ENCODE data around the gene SORBS1.

Gene SORBS1

DNA sequence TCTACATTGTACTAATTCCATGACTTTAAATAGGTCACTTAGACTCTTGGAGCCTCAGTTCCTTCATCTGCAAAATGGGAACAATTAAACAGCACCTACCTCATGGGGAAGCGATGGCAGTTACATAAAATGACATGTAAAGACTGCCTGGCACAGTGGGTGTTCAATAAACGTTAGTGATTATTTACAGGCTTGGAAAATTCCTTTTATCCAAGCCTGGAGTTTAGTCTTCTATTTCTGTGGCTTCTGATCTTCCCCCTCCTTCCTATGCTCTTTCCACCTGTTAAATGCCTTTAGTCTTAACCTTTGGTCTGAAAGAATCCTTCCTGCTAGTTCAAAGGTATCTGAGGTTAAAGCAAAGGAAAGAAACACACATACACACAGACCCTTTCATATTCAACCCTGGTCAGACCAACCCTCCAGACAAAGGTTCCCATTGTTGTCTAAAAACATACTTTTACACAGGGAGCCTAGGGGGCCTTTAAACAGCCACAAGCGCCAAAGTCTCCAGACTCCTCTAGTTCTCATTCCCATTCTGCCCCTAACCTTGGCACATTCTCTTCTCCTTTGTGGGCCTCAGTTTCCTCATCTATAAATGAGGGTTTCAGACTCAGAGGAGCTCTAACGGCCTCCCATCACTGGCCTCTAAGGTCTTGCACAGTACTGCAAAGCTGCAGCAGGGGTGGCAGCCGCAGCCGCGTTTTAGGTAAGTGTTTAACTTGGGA lies 21.4 kb downstream of the SORBS1 start:
- no peak for DNase-seq (ENCODE audit: low read depth)

DNA sequence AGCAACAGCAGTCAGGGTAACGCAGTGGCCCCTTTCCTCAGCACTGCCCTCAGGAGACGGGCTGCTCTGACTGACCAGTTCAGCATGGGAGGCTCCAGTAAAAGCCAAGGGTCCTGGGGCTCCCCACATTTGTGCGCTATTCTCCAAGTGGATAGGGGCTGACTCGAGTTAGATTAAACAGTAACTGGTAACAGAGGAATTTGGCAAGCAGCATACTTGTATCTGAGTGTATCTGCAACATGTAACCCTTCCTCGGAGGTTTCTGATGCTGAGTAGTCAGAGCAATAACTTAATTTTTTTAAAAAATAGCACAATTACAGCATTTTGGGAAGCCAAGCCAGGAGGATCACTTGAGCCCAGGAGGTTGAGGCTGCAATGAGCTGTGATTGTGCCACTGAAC lies 22.8 kb downstream of the SORBS1 start:
- no peak for DNase-seq (ENCODE audit: low read depth)

DNA sequence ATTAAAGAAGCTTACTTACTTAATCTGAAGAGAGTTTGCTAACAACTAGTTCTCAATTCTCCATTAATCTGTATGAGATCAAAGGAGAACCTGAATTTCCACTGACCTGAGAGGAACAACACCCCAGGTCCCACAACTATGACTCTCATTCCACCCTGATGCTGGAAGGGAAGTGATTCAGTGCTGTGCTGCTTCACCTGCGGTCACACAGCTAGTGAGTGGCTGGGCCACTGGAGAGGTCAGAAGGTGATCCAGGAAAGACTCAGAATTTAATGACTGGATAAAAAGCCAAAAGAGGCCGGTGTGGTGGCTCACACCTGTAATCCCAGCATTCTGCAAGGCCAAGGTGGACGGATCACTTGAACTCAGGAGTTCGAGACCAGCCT lies 23.6 kb downstream of the SORBS1 start:
- DNase-seq (ENCODE audit: low read depth), result no peak

DNA sequence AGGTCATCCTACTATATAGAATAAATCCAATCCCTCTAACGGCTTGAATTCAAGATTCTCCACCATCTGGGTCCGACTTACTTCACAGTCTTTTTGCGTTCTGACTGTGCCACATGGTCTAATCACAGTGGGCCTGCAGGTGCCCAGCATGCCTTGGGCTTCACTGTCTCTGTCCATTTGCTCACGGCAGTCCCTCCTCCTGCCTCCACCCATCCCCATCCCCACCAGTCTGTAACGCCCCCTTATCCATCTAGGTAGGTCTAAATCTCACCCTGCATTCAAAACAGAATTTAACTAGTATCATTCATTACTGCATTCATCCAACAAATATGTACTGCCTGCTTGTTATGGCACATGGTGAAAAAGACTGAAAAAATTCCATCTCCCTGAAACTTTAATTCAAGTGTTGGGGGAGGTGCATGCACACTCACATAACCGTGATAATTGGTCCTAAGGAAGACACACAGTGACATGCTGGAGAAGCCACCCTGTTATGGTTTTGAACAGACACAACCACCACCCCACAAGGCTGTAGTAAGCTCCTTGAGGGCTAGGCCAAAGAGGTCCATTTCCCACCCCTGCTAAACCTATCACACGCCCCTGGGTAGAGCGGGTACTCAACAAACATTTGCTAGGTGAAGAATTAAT lies 24.2 kb downstream of the SORBS1 start:
- peak; percentile 41 for DNase-seq (ENCODE audit: low read depth)

DNA sequence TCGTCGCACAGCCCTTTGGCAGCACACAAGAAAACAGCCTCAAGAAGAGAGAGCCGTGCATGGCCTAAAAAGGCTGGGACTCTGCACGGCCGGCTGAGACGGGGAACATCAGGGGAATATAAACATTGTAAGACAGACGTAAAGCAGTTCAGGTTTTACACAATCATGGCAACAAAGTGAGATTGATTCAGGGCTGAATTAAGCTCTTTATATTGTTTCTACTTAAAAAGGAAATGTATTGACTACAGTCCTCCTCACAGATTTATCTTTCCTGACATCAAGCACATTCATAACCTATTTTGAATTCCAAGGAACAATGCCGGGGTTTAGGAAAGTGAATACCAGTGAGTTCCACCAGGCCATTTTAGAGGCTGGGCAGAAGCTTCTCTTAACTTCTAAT lies 25.2 kb downstream of the SORBS1 start:
- peak; percentile 57 for DNase-seq (ENCODE audit: low read depth)

DNA sequence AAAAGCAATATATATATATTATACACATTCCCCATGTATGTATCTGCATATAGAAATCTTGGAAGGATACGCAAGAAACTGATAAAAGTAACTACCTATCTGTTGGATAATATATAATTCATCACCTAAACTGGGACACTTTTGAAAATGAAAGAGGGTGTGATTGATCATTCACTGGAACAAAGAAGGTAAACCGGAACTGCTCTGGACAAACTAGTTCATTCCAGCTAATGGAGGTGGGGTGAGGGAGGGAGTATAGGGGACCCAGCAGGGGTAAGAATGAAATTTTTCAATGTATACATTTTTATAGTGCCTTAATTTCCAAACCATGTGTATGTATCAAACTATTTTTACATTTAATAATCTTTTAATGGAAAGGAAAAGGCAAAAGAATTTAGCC lies 25.6 kb downstream of the SORBS1 start:
- DNase-seq (ENCODE audit: low read depth), result no peak

DNA sequence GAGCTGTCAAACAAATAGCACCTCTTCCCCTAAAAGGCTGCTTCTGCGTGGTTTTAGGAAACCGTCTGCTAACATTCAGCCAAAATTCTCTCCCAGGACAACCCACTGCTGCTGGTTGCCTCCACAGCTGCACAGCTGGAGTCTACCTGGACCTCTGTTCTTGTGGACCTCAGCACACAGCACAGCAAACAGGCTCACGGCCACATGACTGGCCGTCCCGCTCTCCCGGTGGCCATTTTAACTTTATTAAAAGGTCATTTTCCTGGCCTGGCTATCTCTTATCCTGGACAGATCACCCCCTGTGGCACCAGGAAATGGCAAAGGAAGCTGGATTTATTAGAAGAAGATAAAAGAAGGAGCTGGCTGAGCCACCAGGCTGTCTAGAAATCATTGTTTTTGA lies 27.6 kb downstream of the SORBS1 start:
- no peak for DNase-seq (ENCODE audit: low read depth)

DNA sequence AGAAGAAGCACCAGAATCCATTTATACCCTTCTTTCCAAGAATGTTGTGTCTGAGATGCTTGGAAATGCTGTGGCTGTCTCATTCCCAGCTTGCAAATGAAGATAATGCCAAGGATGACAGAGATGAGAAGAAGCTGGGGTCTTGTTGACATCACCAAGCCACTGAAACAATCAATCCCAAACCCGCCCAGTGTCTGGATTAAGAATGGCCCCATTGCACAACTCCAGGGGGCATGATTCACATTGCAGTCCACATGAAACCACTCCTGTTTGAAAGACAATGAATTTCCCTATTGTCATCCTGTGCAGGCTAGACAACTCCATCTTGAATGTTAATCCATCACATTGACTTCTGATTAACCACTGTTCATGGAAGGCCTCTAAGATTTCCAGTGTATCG lies 28.6 kb downstream of the SORBS1 start:
- DNase-seq (ENCODE audit: low read depth), result no peak

DNA sequence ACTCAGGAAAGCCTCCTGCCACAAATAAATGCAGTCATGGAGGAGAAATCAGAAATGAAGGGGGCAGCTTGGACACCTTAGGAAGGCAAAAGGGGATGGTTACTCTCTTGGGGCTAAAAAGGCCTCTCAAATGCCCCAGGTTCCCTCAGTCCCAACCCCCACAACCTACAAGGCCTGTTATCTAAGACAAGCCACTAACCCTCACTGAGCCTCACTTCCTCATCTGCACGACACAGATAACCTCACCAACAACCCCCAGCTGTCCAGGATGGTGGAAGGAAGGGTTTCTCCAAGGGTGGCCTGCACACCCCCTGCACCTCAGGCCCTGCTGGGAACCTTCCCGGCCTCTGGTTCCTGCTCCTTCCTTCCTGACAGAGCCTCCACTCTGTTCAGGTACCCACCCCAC lies 29.2 kb downstream of the SORBS1 start:
- DNase-seq (ENCODE audit: low read depth), result no peak

DNA sequence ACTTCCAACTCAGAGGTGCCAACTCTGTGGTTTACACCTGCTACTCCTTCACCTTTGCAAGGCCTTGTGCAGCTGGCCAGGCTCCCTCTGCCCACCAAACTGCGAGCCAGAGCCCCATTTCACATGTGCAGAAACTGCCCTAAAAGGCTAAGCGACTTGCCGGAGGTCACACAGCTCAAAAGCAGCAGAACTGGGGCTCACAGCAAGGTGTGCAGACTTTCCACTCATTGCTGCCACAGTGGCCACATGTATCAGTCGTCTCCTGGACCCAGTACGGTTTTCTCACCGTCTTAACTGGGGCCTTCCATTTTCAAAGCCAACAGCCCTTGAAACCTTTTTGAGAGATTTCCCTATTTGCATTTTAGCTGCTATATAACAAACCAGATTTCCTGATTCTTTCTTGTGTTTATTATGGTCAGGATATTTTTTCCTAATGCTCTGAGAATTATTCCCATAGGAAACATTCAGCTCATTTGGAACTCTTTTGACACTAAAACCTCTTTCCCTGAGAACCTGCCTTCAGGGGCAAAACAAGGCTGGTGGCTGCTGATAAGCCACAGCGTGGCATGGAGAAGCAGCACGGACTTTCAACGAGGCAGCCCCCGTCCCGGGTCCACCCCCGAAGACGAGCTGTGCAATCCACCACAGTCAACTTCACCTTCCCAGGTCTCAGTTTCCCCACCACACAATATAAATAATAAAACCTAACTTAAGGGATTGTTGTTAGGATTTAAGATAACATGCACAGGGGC lies 29.9 kb downstream of the SORBS1 start:
- DNase-seq (ENCODE audit: low read depth), result no peak

DNA sequence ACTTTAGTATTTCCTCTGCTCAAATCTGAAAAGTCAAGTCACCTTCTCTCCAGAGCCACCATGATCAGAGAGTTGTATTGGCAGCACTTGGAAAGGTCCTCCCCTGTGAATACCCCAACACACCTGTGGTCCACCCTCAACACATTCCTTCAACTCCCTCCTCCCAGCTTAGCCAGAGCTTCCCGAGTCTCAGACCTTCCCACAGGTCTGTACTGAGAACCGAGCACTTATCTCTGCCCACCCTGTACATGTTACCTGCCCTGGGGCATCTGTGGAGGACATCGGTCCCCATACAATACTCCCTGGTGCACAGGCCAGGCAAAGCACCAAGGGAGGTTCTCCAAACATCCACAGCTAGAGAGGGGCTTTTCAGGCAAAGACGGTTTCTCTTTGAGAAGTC lies 30.6 kb downstream of the SORBS1 start:
- no peak for DNase-seq (ENCODE audit: low read depth)

DNA sequence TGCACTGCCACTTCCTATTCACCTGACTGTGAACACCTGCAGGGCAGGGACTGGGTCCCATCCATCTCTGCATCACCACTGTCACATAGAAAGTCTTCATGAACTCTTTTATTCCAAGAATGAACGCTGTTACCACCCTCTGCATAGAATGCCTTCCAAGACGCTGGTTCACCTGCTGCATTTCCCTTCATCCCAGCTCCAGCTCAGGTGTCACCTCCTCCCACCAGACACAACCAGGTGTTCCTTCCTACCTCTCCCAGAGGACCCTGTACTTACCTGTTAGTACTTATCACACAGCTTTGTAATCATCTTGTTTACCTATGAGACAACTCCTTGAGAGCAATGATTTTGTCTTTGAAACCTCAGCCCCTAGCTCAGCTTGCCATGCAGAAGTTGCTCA lies 31.1 kb downstream of the SORBS1 start:
- DNase-seq (ENCODE audit: low read depth), result no peak

DNA sequence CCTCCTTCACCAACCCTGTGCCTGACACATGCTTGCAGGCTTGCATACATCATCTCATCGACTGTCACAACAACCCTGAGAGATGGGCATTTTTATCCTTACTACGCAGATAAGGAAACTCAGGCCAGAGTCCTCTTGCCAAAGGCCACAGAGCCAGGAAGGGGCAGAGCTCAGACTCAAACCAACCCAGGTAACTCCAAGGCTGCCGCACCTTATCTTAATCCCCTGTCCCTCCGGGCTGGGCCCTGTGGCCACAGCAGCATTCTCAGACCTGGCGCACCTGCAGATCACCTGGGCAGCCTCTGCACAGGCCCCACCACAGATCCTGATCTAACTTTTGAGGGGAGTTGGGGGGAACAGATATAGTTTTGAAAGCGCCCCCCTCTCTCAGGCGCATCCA lies 35.1 kb downstream of the SORBS1 start:
- DNase-seq (ENCODE audit: low read depth), result no peak

DNA sequence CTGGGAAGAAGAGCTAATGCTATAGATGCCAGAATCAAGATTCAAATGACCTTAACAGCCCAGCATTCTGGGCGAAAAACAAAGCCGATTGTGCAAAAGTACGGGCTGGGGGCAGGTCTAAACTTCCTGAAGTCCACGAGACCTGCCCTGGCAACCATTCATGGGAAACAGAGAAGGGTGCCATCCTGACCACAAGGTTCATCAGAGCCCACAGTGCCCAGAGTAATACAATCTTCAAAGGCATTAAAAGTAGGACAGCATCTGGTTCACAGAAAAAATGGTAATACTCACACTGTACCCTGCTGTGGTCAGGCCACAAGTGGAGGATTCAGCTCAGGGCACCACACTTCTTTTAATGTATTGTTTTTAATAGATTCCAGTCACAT lies 36.1 kb downstream of the SORBS1 start:
- DNase-seq (ENCODE audit: low read depth), result no peak

DNA sequence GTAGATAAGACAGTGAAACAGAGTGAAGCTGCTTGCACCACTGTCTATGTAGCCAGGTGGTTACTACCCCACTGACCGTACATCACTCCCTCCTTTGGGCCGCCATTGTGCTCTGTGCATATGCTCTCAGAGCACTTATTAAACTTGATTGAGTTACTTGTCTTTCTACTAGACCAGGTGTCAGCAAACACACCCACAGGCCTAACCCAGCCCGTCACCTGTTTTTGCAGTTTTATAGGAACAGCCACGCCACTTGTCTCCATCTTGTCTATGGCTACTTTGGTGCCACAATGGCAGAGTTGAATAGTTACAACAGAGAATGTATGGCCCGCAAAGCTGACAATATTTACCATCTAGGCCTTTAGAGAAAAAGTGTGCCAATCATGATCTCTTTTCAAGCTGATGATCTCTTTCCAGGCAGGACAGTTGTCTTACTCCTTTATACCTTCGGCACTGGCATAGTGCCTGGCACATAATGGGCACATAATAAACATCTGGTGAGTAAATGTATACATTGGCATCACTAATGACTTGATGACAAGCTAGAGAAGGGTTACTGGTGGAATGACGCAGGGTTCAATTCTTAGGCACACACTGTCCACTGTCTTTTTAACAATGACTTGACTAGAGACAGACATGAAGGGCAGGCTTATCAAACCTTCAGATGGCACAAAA lies 36.7 kb downstream of the SORBS1 start:
- no peak for DNase-seq (ENCODE audit: low read depth)

DNA sequence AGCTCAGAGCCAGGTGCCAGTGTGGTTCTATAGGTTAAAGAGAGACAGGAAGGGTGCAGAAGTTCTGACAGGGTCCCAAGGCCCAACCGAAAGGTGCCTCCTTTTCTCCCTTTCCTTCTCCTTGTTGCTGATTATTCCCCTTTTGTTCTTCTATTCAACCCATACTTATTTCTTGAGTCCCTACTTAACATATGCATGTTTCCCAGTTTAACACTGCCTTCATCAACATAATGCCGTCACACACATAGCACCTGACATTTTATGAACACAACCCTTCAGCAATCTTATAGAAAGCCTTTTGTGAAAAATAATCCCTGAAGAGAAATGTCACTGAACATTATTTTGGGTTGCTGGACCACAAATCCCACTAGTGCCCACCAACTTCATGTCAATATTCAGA lies 39.1 kb downstream of the SORBS1 start:
- DNase-seq (ENCODE audit: low read depth), result no peak

DNA sequence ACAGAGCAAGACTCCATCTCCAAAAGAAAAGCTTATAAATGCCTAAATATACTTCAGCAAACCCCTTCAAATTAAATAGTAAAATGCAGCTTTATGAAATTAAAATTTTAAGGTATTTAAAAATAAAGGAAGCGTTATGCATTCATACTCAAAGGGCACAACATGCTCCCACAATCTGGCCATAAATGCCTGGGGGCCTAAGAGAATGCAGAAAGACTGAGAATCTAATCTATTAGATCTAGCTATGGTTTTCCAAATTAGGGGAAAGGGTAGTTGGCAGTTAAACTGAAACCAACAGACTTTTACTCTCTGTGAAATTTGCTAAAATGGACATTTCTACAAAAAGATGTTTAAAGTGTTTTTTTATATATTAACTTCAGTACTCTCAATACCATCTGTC lies 40.6 kb downstream of the SORBS1 start:
- DNase-seq (ENCODE audit: low read depth), result no peak

DNA sequence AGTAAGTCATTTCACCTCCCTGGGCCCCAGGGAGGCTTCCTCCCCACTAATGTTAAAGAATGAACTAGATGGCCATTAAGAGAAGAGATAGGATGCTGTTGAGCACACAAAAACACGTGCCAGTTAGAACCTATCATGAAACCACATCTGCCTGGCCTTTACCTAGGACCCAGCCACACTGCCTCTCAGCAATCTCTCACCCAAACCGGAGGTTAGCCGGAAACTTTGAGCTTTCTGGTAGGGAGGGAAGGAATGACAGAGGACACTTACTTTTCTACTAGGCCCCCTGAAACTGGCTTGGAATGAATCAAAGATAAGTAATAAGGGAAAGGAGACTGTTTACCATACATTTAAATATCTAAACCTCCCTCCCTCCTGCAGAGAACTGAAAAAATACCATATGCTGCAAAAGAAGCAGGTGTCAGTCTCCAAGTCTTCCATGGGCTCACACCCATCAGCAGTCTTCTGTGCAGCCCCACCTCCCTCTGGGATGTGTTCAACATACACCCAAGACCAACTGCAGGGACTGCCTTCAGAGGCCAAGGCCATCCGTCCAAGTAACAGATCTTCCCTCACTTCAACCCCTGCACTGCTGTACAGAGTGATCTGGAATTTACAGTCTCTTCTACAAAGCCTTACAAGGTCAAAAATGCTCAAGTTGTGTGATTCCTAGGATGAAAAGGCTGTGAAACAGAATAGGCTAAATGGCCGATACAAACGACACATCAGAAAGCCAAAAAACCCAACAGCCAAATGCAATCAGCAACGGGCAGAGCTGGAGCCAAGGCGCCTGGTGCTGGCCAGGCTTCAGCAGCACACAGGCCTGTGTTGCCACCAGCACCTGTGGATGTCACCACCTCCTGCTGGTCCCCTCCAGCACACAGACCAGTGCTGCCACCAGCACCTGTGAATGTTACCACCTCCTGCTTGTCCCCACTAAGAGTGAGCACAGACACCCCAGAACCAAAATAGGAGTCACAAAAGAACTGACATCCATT lies 42.4 kb downstream of the SORBS1 start:
- peak; percentile 40 for DNase-seq (ENCODE audit: low read depth)

DNA sequence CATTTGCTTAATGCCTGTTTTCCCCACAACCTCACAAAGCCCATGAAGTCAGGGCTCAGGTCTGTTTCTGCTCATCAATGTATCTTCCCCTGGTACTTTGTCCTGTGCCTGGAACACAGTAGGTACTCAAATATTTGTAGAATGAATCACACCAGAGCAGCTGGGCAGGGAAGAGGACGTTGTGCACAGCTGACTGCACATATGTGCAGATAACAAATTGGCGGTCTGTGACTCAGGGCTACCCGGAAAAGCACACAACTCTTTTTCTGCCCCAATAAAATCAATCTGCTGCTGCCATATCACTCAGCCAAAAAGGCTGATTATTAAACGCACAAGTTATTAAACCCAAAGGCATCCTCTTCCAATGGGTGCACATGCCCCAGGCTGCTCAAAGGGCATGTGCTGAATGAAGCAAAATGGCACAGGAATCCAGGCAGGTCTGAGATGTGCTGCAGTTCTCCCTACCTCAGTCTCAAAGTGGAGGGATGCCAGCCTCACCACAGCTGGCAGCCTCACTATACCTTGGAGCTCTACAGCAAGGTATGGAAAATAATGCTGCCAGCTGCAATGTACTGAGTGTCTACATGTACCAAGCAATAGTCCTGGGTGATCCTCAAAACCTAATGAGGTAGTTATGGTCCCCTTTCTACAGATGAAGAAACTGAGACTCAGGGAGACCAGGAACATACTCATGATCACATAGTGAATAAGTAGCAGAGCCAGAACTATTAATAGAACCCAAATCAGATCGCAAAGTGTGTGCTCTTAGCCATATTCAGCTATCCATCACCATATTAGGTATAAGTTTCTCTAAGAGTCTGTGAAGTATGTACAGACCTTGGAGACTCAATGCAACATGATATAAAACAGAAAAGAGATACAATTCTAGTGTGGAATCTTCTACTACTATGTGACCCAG lies 43.4 kb downstream of the SORBS1 start:
- DNase-seq (ENCODE audit: low read depth), result peak; percentile 70

DNA sequence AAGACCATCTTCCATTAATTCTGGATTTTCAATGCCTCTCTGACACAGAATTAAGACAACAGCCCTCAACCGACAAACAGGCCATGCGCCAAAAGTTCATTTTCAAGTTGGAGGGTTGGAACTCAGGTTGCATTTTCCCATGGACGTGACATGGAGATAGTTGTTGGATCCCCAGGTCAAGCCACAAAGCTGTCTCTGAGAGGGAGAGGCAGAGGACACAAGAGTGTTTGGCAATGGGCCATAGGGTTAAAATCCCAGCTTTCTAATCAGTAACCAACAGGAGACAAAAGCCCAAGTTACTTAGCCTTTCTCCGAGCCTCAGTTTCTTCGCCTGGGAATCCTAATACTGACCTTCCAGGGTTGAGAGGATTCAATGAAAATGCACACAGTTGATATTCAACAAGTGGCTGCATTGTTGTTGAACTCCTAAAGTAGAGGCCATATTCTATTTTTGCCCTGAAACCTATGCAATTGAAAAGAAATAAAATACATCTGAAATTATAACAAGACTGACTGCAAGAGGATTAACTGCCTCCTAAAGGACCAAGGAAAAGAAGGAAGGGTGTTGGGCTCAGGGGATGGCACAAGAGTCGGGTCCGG lies 44.3 kb downstream of the SORBS1 start:
- no peak for DNase-seq (ENCODE audit: low read depth)
